ENCODE measurements around the gene ALAD. TPM values are rescaled to one million over a fixed set of nuclear protein-coding genes. Genes with fewer than 3 reads are reported as not detected.
"Not testable (repeated sequence)": the region's sequence is repeated elsewhere in the genome, so short reads cannot be mapped to it uniquely, and the experiment has no call there.

The ALAD gene
- total RNA-seq, 3 donors from 2014 or later = 17.9 to 18.4 (median 18.2) TPM

GRCh38 chr9:113410207-113410864 lies 9.3 kb upstream of the ALAD start, which contains the start of the genes C9orf43 and POLE3:
C9orf43 (plus strand) TSS chr9:113410747; CDS start chr9:113413494, 2,747 bp downstream.
POLE3 (minus strand) TSS chr9:113410675; CDS start chr9:113410293, 382 bp downstream.
- ATAC-seq (peak; percentile 95 to 96), DNase-seq (peak; percentile 92)
- H3K4me1 Mint-ChIP-seq (ENCODE audit: low read depth) = peaks cover 27% of the 10 kb centered on the region
- H3K4me3 Mint-ChIP-seq = peak within 1 kb of the TSS; percentile 98
- no peaks in the 10 kb centered on the region for H3K9me3 Mint-ChIP-seq
- H3K27me3 Mint-ChIP-seq (ENCODE audit: low read depth) = no peaks in the 10 kb centered on the region
- peaks cover 23% of the 10 kb centered on the region for H3K36me3 Mint-ChIP-seq (ENCODE audit: insufficient read depth)

- H3K36me3 Mint-ChIP-seq (ENCODE audit: insufficient read depth) = peaks cover 23% of the 10 kb centered on the region
- no peaks in the 10 kb centered on the region for H3K27me3 Mint-ChIP-seq (ENCODE audit: low read depth)
- H3K4me1 Mint-ChIP-seq (ENCODE audit: low read depth) = peaks cover 27% of the 10 kb centered on the region
- ATAC-seq = peak; percentile 18 to 28
- peak overlapping the region; percentile 98 for H3K4me3 Mint-ChIP-seq
- no peak for DNase-seq
- H3K9me3 Mint-ChIP-seq = no peaks in the 10 kb centered on the region
These were observed 8.8 kb upstream of the ALAD start for GRCh38 chr9:113409883-113410206.

GRCh38 chr9:113409481-113409880 lies 8.4 kb upstream of the ALAD start:
- no peak for DNase-seq
- H3K36me3 Mint-ChIP-seq (ENCODE audit: insufficient read depth) = peaks cover 23% of the 10 kb centered on the region
- peaks cover 27% of the 10 kb centered on the region for H3K4me1 Mint-ChIP-seq (ENCODE audit: low read depth)
- peak overlapping the region; percentile 98 for H3K4me3 Mint-ChIP-seq
- ATAC-seq = no peak
- H3K27me3 Mint-ChIP-seq (ENCODE audit: low read depth) = no peaks in the 10 kb centered on the region
- H3K9me3 Mint-ChIP-seq = no peaks in the 10 kb centered on the region

DNA sequence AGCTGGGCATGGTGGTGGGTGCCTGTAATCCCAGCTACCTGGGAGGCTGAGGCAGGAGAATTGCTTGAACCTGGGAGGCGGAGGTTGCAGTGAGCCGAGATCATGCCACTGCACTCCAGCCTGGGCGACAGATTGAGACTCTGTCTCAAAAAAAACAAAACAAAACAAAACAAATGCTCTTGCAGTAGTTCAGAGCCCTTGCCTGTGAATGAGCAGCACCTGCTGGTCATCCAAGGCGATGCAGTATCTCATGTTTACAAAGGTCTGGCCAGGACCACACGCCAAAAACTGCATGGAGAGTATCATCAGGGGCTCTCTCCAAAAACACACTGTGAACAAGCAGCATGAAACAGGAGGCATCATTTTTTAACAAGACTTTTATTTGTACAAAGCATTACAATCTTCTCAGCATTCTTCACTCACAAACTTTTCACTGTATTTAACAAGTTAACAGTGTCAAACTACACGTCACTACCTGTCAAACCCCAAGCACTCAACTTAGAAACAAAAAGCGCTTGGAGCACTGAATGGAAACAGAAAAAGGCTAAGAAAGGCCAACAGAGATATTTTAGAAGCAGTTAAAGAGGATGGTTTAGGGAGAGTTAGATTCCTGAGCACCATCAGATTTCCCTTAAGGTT lies 5.9 kb upstream of the ALAD start:
- not testable (repeated sequence) for H3K27me3 Mint-ChIP-seq (ENCODE audit: low read depth); ATAC-seq; H3K9me3 Mint-ChIP-seq
- H3K4me3 Mint-ChIP-seq = peak overlapping the region; percentile 39
- DNase-seq = peak; percentile 39
- peaks cover 23% of the 10 kb centered on the region for H3K36me3 Mint-ChIP-seq (ENCODE audit: insufficient read depth)
- peaks cover 27% of the 10 kb centered on the region for H3K4me1 Mint-ChIP-seq (ENCODE audit: low read depth)

GRCh38 chr9:113406353-113406752 lies 5.3 kb upstream of the ALAD start:
- not testable (repeated sequence) for H3K9me3 Mint-ChIP-seq; H3K4me3 Mint-ChIP-seq; ATAC-seq; H3K27me3 Mint-ChIP-seq (ENCODE audit: low read depth); DNase-seq
- peaks cover 33% of the 10 kb centered on the region for H3K4me1 Mint-ChIP-seq (ENCODE audit: low read depth)
- H3K36me3 Mint-ChIP-seq (ENCODE audit: insufficient read depth) = peaks cover 23% of the 10 kb centered on the region

DNA sequence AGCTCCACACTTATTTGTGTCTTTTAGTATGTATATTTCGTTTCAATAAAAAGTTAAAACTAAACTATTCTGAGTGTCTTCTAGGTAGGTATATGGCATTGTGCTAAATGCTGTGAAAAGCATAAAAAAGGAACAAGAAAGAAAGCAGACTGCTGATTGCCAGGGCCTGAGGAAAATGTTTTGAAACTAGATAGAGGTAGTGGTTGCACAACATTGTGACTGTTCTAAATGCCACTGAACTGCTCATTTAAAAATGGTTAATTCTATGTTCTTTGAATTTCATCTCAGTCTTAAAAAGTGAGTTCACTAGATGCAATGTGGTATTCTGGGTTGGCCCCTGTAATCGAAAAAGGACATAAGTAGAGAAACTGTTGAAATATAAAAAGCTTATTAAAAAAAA lies 2.6 kb upstream of the ALAD start:
- no peak for DNase-seq
- Mint-ChIP-seq H3K36me3 (ENCODE audit: insufficient read depth) (peaks cover 13% of the 10 kb centered on the region), H3K4me1 (ENCODE audit: low read depth) (peaks cover 37% of the 10 kb centered on the region), H3K27me3 (ENCODE audit: low read depth) (no peaks in the 10 kb centered on the region), H3K9me3 (no peaks in the 10 kb centered on the region), H3K4me3 (no peak overlapping the region)
- no peak for ATAC-seq

GRCh38 chr9:113399646-113400200 lies 1.4 kb downstream of the ALAD start:
- H3K27me3 Mint-ChIP-seq (ENCODE audit: low read depth) = no peaks in the 10 kb centered on the region
- peaks cover 23% of the 10 kb centered on the region for H3K4me1 Mint-ChIP-seq (ENCODE audit: low read depth)
- DNase-seq = no peak
- H3K9me3 Mint-ChIP-seq = no peaks in the 10 kb centered on the region
- peak overlapping the region; percentile 89 for H3K4me3 Mint-ChIP-seq
- peaks cover 3% of the 10 kb centered on the region for H3K36me3 Mint-ChIP-seq (ENCODE audit: insufficient read depth)
- ATAC-seq = no peak

- no peaks in the 10 kb centered on the region for H3K27me3 Mint-ChIP-seq (ENCODE audit: low read depth)
- ATAC-seq = no peak
- DNase-seq = no peak
- peaks cover 3% of the 10 kb centered on the region for H3K36me3 Mint-ChIP-seq (ENCODE audit: insufficient read depth)
- H3K4me3 Mint-ChIP-seq = peak overlapping the region; percentile 49
- H3K9me3 Mint-ChIP-seq = no peaks in the 10 kb centered on the region
- H3K4me1 Mint-ChIP-seq (ENCODE audit: low read depth) = peaks cover 23% of the 10 kb centered on the region
These were observed 2.3 kb downstream of the ALAD start for GRCh38 chr9:113398796-113399195.

DNA sequence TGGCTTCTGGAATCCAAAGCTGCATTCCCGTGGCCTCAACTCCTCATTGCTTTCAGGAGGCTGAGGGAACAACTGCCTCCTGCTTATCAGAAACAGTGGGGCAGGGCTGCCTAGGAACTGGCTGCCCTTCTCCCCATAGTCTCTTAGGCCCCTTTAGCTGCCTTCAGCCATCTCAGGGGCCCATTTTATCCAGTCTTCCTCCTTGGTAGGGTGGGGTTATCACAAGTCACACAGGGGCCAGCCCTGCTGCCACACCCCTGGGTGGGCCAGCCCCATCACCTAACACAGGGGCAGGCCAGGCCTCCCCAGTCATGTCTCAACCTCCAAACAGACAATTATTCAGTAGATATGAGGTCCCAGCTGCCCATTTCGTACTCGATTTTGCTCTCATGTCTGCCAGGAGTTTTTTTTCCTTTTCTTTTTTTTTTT lies 3.9 kb downstream of the ALAD start:
- H3K4me1 Mint-ChIP-seq (ENCODE audit: low read depth) = peaks cover 23% of the 10 kb centered on the region
- H3K4me3 Mint-ChIP-seq = no peak overlapping the region
- H3K36me3 Mint-ChIP-seq (ENCODE audit: insufficient read depth) = peaks cover 3% of the 10 kb centered on the region
- no peaks in the 10 kb centered on the region for H3K27me3 Mint-ChIP-seq (ENCODE audit: low read depth)
- ATAC-seq (no peak), DNase-seq (no peak)
- H3K9me3 Mint-ChIP-seq = no peaks in the 10 kb centered on the region

DNA sequence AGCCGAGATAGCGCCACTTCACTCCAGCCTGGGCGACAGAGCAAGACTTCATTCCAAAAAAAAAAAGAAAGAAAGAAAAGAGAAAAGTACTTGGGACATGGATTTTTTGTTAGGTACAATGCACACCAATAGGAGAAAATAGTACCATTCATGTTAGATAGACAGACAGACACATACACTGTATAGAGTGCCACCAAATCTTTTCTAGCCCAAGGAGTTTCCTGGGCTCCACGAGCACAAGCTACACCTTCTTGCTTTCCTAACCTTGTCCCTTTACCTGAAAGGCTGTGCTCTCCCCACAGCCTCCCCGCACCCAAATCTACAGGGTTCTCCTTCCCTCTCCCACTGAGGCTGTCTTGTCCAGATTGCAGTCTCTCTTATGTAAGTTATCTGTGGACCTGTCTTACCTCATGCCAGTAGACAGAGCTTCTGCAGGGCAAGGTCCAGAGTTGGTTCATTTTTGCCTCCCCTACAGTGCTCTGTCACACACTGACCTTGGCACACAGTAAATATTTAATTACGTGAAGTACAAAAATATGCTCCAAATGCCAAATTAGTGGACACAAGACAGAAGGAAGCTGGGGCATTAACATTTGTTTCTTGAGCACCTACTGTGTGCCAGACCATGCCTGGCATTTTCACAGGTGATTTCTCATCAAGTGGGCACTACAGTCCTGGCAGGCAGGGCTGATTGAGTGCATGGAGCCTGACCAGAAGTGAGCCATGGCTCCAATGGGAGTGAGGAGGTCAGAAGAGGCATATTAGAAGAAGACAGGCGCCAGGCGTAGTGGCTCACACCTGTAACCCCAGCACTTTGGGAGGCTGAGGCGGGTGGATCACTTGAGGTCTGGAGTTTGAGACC lies 5.9 kb downstream of the ALAD start:
- Mint-ChIP-seq H3K36me3 (ENCODE audit: insufficient read depth) (peaks cover 9% of the 10 kb centered on the region), H3K4me3 (no peak overlapping the region), H3K27me3 (ENCODE audit: low read depth) (no peaks in the 10 kb centered on the region), H3K9me3 (no peaks in the 10 kb centered on the region), H3K4me1 (ENCODE audit: low read depth) (peaks cover 15% of the 10 kb centered on the region)
- DNase-seq (no peak), ATAC-seq (no peak)

GRCh38 chr9:113393281-113393680 lies 7.8 kb downstream of the ALAD start:
- peaks cover 2% of the 10 kb centered on the region for H3K4me1 Mint-ChIP-seq (ENCODE audit: low read depth)
- DNase-seq = no peak
- no peaks in the 10 kb centered on the region for H3K9me3 Mint-ChIP-seq
- H3K27me3 Mint-ChIP-seq (ENCODE audit: low read depth) = no peaks in the 10 kb centered on the region
- no peak overlapping the region for H3K4me3 Mint-ChIP-seq
- H3K36me3 Mint-ChIP-seq (ENCODE audit: insufficient read depth) = peaks cover 10% of the 10 kb centered on the region
- ATAC-seq = no peak

DNA sequence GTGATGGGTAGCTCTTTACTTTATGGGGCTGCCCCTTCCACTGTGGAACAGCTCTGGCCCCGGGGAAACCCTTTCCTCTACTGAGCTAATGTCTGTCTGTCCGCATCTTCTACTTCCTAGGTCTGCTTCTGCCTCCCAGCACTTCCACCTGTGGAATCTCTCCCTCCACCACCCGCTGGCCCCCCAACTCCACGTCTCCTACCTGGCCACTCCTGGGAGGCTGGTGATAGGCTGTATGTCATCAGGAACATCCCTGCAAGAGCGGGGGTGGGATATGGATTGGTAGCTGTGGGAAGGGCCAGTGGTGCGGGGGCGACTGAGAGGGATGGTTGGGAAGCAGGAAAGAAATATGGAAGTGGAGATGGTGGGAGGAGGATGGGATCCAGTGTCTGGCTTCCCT lies 9.2 kb downstream of the ALAD start:
- DNase-seq = no peak
- ATAC-seq = no peak
- peaks cover 21% of the 10 kb centered on the region for H3K36me3 Mint-ChIP-seq (ENCODE audit: insufficient read depth)
- H3K4me1 Mint-ChIP-seq (ENCODE audit: low read depth) = no peaks in the 10 kb centered on the region
- no peaks in the 10 kb centered on the region for H3K9me3 Mint-ChIP-seq
- no peak overlapping the region for H3K4me3 Mint-ChIP-seq
- H3K27me3 Mint-ChIP-seq (ENCODE audit: low read depth) = no peaks in the 10 kb centered on the region

- peaks cover 21% of the 10 kb centered on the region for H3K36me3 Mint-ChIP-seq (ENCODE audit: insufficient read depth)
- H3K4me1 Mint-ChIP-seq (ENCODE audit: low read depth) = no peaks in the 10 kb centered on the region
- no peaks in the 10 kb centered on the region for H3K27me3 Mint-ChIP-seq (ENCODE audit: low read depth)
- ATAC-seq (no peak), DNase-seq (no peak)
- H3K9me3 Mint-ChIP-seq = no peaks in the 10 kb centered on the region
- no peak overlapping the region for H3K4me3 Mint-ChIP-seq
These were observed 10.7 kb downstream of the ALAD start for GRCh38 chr9:113390192-113390960.

GRCh38 chr9:113389451-113389850 lies 11.6 kb downstream of the ALAD start:
- DNase-seq = no peak
- H3K4me1 Mint-ChIP-seq (ENCODE audit: low read depth) = no peaks in the 10 kb centered on the region
- H3K4me3 Mint-ChIP-seq = no peak overlapping the region
- H3K36me3 Mint-ChIP-seq (ENCODE audit: insufficient read depth) = peaks cover 20% of the 10 kb centered on the region
- no peaks in the 10 kb centered on the region for H3K27me3 Mint-ChIP-seq (ENCODE audit: low read depth)
- no peak for ATAC-seq
- H3K9me3 Mint-ChIP-seq = no peaks in the 10 kb centered on the region

Data from activated T-cell treated with anti-CD3 and anti-CD28 coated beads, Interleukin-2, amount 50 U/mL, for 4 hours (primary cell).